ENCODE results near the gene CD93.

DNA sequence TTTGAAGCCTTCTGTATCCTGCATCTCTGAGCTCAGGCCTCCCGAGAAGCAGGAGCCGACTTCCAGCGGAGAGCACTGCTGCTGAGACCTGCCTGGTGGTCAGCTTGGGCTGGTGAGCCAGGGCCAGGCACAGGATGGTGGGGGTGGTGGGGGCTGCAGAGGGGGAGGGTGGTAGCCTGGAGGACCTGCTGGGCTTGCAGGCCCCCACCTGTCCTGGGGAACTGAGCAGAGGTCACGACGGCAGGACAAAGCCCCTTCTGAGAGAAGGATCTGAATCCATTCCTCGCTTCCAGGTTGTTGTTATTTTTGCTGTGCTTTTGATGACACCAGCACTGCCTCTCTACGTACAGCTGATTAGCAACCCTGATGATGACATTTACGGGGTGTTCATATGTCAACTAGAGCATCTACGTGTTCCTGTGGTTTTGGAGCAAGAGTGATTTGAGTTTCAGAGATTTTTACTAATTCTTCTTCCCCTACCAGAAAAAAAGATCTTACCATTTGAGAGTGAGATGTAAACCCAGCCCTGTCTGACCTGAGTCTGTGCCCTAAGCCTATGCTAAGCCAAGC is 35.7 kb upstream of the CD93 start:
- TF ChIP-seq FOXP2 (optimal IDR thresholded peaks at IDR 0.05; ENCODE audit: borderline replicate concordance, extremely low read depth, extremely low read length, insufficient read depth) (no peak), POLR2AphosphoS5 (IDR thresholded peaks at IDR 0.05; ENCODE audit: low read depth, low read length) (no peak)
- TF ChIP-seq, protein P1, sequence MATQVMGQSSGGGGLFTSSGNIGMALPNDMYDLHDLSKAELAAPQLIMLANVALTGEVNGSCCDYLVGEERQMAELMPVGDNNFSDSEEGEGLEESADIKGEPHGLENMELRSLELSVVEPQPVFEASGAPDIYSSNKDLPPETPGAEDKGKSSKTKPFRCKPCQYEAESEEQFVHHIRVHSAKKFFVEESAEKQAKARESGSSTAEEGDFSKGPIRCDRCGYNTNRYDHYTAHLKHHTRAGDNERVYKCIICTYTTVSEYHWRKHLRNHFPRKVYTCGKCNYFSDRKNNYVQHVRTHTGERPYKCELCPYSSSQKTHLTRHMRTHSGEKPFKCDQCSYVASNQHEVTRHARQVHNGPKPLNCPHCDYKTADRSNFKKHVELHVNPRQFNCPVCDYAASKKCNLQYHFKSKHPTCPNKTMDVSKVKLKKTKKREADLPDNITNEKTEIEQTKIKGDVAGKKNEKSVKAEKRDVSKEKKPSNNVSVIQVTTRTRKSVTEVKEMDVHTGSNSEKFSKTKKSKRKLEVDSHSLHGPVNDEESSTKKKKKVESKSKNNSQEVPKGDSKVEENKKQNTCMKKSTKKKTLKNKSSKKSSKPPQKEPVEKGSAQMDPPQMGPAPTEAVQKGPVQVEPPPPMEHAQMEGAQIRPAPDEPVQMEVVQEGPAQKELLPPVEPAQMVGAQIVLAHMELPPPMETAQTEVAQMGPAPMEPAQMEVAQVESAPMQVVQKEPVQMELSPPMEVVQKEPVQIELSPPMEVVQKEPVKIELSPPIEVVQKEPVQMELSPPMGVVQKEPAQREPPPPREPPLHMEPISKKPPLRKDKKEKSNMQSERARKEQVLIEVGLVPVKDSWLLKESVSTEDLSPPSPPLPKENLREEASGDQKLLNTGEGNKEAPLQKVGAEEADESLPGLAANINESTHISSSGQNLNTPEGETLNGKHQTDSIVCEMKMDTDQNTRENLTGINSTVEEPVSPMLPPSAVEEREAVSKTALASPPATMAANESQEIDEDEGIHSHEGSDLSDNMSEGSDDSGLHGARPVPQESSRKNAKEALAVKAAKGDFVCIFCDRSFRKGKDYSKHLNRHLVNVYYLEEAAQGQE (IDR thresholded peaks at IDR 0.05; ENCODE audit: insufficient read depth in 1 of 2, low read depth in 2 of 2, low read length in 2 of 2) = no peak
